NCI-H1092 (cell line): ENCODE data around the gene MAPT.
A peak's percentile ranks its signal among the peaks of the same experiment; 100 is the strongest.
"Not testable (repeated sequence)": the region's sequence is repeated elsewhere in the genome, so short reads cannot be mapped to it uniquely, and the experiment has no call there.

Experiments
- DNase-seq: peaks from one replicate; lab custom pipeline; 2025; lab: John Stamatoyannopoulos, UW

The MAPT gene

DNA sequence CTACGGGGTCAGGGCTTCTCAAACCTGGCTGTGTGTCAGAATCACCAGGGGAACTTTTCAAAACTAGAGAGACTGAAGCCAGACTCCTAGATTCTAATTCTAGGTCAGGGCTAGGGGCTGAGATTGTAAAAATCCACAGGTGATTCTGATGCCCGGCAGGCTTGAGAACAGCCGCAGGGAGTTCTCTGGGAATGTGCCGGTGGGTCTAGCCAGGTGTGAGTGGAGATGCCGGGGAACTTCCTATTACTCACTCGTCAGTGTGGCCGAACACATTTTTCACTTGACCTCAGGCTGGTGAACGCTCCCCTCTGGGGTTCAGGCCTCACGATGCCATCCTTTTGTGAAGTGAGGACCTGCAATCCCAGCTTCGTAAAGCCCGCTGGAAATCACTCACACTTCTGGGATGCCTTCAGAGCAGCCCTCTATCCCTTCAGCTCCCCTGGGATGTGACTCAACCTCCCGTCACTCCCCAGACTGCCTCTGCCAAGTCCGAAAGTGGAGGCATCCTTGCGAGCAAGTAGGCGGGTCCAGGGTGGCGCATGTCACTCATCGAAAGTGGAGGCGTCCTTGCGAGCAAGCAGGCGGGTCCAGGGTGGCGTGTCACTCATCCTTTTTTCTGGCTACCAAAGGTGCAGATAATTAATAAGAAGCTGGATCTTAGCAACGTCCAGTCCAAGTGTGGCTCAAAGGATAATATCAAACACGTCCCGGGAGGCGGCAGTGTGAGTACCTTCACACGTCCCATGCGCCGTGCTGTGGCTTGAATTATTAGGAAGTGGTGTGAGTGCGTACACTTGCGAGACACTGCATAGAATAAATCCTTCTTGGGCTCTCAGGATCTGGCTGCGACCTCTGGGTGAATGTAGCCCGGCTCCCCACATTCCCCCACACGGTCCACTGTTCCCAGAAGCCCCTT is 115.6 kb downstream of the MAPT start:
- DNase-seq: no peak

- no peak for DNase-seq
Observed at GRCh38 chr17:46010597-46011186, 116.3 kb downstream of the MAPT start.

- DNase-seq: no peak
Observed at GRCh38 chr17:46011711-46012505, 117.6 kb downstream of the MAPT start.

DNA sequence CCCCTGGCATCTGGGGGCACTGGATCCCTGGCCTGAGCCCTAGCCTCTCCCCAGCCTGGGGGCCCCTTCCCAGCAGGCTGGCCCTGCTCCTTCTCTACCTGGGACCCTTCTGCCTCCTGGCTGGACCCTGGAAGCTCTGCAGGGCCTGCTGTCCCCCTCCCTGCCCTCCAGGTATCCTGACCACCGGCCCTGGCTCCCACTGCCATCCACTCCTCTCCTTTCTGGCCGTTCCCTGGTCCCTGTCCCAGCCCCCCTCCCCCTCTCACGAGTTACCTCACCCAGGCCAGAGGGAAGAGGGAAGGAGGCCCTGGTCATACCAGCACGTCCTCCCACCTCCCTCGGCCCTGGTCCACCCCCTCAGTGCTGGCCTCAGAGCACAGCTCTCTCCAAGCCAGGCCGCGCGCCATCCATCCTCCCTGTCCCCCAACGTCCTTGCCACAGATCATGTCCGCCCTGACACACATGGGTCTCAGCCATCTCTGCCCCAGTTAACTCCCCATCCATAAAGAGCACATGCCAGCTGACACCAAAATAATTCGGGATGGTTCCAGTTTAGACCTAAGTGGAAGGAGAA is 118.2 kb downstream of the MAPT start:
- DNase-seq: no peak

DNA sequence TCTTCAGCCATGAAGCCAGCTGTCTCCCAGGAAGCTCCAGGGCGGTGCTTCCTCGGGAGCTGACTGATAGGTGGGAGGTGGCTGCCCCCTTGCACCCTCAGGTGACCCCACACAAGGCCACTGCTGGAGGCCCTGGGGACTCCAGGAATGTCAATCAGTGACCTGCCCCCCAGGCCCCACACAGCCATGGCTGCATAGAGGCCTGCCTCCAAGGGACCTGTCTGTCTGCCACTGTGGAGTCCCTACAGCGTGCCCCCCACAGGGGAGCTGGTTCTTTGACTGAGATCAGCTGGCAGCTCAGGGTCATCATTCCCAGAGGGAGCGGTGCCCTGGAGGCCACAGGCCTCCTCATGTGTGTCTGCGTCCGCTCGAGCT is 118.8 kb downstream of the MAPT start:
- no peak for DNase-seq

GRCh38 chr17:46013502-46014165 is 119.3 kb downstream of the MAPT start:
- DNase-seq: peak; percentile 34

DNA sequence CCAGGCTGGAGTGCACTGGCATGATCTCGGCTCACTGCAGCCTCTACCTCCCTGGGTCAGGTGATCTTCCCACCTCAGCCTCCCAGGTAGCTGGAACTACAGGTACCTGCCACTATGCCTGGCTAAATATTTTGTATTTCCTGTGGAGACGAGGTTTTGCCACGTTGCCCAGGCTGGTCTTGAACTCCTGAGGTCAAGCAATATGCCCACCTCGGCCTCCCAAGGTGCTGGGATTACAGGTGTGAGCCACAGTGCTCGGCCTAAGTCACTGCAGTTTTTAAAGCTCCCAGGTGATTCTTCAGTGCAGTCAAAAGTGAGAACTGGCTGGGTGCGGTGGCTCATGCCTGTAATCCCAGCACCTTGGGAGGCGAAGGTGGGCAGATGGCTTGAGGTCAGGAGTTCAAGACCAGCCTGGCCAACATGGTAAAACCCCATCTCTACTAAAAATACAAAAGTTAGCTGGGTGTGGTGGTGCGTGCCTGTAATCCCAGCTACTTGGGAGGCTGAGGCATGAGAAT is 125.1 kb downstream of the MAPT start:
- DNase-seq: not testable (repeated sequence)

GRCh38 chr17:46020023-46020761 is 125.8 kb downstream of the MAPT start:
- DNase-seq: no peak

DNA sequence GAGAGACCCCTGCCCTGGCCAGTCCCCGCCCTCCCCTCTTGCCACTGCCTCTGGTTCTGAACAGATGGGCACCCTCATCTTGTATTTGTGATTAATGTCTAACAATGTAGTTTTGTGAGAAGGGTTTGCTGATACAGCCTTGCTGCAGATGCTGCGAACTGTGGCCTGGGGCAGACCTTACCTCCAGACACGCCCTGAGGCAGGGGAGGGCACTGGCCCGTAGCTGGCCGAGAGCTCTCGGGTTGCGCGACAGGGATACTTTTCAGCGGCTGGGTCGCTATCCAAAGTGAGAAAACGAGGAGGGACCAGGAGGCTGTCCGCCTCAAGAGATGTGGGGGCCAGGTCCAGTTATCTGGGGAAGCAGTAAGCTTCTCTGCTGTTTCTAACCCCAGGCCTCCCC is 126.6 kb downstream of the MAPT start:
- no peak for DNase-seq

GRCh38 chr17:46023366-46023765 is 129.0 kb downstream of the MAPT start:
- DNase-seq: not testable (repeated sequence)

GRCh38 chr17:46023783-46024388 is 129.5 kb downstream of the MAPT start:
- no peak for DNase-seq

- DNase-seq: no peak
Observed at GRCh38 chr17:46024590-46024989, 130.2 kb downstream of the MAPT start.

DNA sequence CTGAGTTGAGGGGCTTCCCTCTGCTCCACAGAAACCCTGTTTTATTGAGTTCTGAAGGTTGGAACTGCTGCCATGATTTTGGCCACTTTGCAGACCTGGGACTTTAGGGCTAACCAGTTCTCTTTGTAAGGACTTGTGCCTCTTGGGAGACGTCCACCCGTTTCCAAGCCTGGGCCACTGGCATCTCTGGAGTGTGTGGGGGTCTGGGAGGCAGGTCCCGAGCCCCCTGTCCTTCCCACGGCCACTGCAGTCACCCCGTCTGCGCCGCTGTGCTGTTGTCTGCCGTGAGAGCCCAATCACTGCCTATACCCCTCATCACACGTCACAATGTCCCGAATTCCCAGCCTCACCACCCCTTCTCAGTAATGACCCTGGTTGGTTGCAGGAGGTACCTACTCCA is 130.7 kb downstream of the MAPT start:
- DNase-seq: no peak

GRCh38 chr17:46025510-46026165 is 131.3 kb downstream of the MAPT start:
- no peak for DNase-seq

DNA sequence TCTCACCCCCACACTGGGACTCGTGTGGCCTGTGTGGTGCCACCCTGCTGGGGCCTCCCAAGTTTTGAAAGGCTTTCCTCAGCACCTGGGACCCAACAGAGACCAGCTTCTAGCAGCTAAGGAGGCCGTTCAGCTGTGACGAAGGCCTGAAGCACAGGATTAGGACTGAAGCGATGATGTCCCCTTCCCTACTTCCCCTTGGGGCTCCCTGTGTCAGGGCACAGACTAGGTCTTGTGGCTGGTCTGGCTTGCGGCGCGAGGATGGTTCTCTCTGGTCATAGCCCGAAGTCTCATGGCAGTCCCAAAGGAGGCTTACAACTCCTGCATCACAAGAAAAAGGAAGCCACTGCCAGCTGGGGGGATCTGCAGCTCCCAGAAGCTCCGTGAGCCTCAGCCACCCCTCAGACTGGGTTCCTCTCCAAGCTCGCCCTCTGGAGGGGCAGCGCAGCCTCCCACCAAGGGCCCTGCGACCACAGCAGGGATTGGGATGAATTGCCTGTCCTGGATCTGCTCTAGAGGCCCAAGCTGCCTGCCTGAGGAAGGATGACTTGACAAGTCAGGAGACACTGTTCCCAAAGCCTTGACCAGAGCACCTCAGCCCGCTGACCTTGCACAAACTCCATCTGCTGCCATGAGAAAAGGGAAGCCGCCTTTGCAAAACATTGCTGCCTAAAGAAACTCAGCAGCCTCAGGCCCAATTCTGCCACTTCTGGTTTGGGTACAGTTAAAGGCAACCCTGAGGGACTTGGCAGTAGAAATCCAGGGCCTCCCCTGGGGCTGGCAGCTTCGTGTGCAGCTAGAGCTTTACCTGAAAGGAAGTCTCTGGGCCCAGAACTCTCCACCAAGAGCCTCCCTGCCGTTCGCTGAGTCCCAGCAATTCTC is 132.1 kb downstream of the MAPT start:
- DNase-seq: no peak

DNA sequence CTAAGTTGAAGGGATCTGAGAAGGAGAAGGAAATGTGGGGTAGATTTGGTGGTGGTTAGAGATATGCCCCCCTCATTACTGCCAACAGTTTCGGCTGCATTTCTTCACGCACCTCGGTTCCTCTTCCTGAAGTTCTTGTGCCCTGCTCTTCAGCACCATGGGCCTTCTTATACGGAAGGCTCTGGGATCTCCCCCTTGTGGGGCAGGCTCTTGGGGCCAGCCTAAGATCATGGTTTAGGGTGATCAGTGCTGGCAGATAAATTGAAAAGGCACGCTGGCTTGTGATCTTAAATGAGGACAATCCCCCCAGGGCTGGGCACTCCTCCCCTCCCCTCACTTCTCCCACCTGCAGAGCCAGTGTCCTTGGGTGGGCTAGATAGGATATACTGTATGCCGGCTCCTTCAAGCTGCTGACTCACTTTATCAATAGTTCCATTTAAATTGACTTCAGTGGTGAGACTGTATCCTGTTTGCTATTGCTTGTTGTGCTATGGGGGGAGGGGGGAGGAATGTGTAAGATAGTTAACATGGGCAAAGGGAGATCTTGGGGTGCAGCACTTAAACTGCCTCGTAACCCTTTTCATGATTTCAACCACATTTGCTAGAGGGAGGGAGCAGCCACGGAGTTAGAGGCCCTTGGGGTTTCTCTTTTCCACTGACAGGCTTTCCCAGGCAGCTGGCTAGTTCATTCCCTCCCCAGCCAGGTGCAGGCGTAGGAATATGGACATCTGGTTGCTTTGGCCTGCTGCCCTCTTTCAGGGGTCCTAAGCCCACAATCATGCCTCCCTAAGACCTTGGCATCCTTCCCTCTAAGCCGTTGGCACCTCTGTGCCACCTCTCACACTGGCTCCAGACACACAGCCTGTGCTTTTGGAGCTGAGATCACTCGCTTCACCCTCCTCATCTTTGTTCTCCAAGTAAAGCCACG is 133.0 kb downstream of the MAPT start:
- DNase-seq: peak; percentile 69

DNA sequence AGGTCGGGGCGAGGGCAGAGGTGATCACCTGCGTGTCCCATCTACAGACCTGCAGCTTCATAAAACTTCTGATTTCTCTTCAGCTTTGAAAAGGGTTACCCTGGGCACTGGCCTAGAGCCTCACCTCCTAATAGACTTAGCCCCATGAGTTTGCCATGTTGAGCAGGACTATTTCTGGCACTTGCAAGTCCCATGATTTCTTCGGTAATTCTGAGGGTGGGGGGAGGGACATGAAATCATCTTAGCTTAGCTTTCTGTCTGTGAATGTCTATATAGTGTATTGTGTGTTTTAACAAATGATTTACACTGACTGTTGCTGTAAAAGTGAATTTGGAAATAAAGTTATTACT is 133.6 kb downstream of the MAPT start:
- no peak for DNase-seq

- no peak for DNase-seq
Observed at GRCh38 chr17:46028374-46028773, 134.0 kb downstream of the MAPT start.
